Measurements from ENCODE around the gene RPS21. TPM values are rescaled to one million over a fixed set of nuclear protein-coding genes. Genes with fewer than 3 reads are reported as not detected.

The RPS21 gene
- 100 to 1,000 TPM; 378 to 499 TPM for total RNA-seq
- polyA plus RNA-seq: 1,000 to 10,000 TPM in 1 of 2 donors, 100 to 1,000 TPM in 1; 278 to 1,588 TPM

- Histone ChIP-seq H3K27me3 (ENCODE audit: control insufficient read depth in 4 of 4, insufficient read depth in 4 of 4, low read length in 3 of 4) (no peaks in the 10 kb centered on the region), H3K36me3 (ENCODE audit: control insufficient read depth in 4 of 4, insufficient read depth in 3 of 4, low read depth in 1 of 4, low read length in 3 of 4) (peaks cover 0 to 13% (median 4%) of the 10 kb centered on the region in 4 donors), H3K9me3 (ENCODE audit: control insufficient read depth in 4 of 4, low read length in 3 of 4) (no peaks in the 10 kb centered on the region), H3K4me3 (ENCODE audit: low read depth in 1 of 3, low read length in 3 of 3) (peak within 1 kb of the TSS; percentile 85 to 97 (median 92)), H3K27ac (ENCODE audit: low read depth in 1 of 2, low read length in 2 of 2) (peak within 1 kb of the TSS; percentile 59 to 89), H3K9ac (ENCODE audit: low read depth in 1 of 2, low read length in 2 of 2) (peak within 1 kb of the TSS; percentile 84 to 91), H3K4me1 (ENCODE audit: control insufficient read depth in 4 of 4, insufficient read depth in 4 of 4, low read length in 3 of 4) (peaks cover 8 to 36% (median 32%) of the 10 kb centered on the region in 4 donors)
- WGBS: under 1% methylated on average over 83 of the region's 83 CpGs
- TF ChIP-seq GABPA (IDR thresholded peaks at IDR 0.05 in 1 of 2, conservative IDR thresholded peaks at IDR 0.05 in 1 of 2): peak; percentile 88 to 97
- TF ChIP-seq FOXA1 (IDR thresholded peaks at IDR 0.05): no peak
- peak in 1 of 2 donors; percentile 30 for TF ChIP-seq RAD21 (IDR thresholded peaks at IDR 0.05)
- TF ChIP-seq REST (IDR thresholded peaks at IDR 0.05): no peak
- peak; percentile 5 for TF ChIP-seq CTCF (IDR thresholded peaks at IDR 0.05; ENCODE audit: low read depth, low read length, missing input control)
- DNase-seq (ENCODE audit: low spot score): peak; percentile 92
Observed at GRCh38 chr20:62386383-62387218, at the start of gene RPS21. Gene RPS21, plus strand, starts transcription at chr20:62387103. Its CDS starts 236 bp downstream, at chr20:62387339.

- DNase-seq (ENCODE audit: low spot score): no peak
- no peak overlapping the region for H3K9ac ChIP-seq (ENCODE audit: low read depth in 1 of 2, low read length in 2 of 2)
- H3K9me3 ChIP-seq (ENCODE audit: control insufficient read depth in 4 of 4, low read length in 3 of 4): no peaks in the 10 kb centered on the region
- peaks cover 3 to 37% (median 15%) of the 10 kb centered on the region in 4 donors for H3K36me3 ChIP-seq (ENCODE audit: control insufficient read depth in 4 of 4, insufficient read depth in 3 of 4, low read depth in 1 of 4, low read length in 3 of 4)
- TF ChIP-seq HNF4G (IDR thresholded peaks at IDR 0.05) (no peak), MAX (IDR thresholded peaks at IDR 0.05) (no peak), EGR1 (IDR thresholded peaks at IDR 0.05; ENCODE audit: low read depth in 2 of 2) (no peak), TAF1 (conservative IDR thresholded peaks at IDR 0.05) (no peak), HNF4A (conservative IDR thresholded peaks at IDR 0.05) (no peak), NR2F2 (IDR thresholded peaks at IDR 0.05) (no peak), CTCF (IDR thresholded peaks at IDR 0.05; ENCODE audit: low read depth, low read length, missing input control) (no peak), REST (IDR thresholded peaks at IDR 0.05) (no peak)
- H3K4me1 ChIP-seq (ENCODE audit: control insufficient read depth in 4 of 4, insufficient read depth in 4 of 4, low read length in 3 of 4): peaks cover 0 to 1% (median 0%) of the 10 kb centered on the region in 4 donors
- no peak overlapping the region for H3K4me3 ChIP-seq (ENCODE audit: low read depth in 1 of 3, low read length in 3 of 3)
- WGBS: 89% methylated on average over 34 of the region's 34 CpGs
- no peak overlapping the region for H3K27ac ChIP-seq (ENCODE audit: low read depth in 1 of 2, low read length in 2 of 2)
- H3K27me3 ChIP-seq (ENCODE audit: control insufficient read depth in 4 of 4, insufficient read depth in 4 of 4, low read length in 3 of 4): no peaks in the 10 kb centered on the region
Observed at GRCh38 chr20:62337558-62338293, 49.2 kb upstream of the RPS21 start.

Measured in liver (tissue), 9 donors.